ENCODE measurements around the gene SKAP1.
"Not testable (repeated sequence)": the region's sequence is repeated elsewhere in the genome, so short reads cannot be mapped to it uniquely, and the experiment has no call there.

The SKAP1 gene

GRCh38 chr17:48245465-48246033 lies 184.5 kb downstream of the SKAP1 start:
- not testable (repeated sequence) for DNase-seq (ENCODE audit: low read depth in 2 of 2)

DNA sequence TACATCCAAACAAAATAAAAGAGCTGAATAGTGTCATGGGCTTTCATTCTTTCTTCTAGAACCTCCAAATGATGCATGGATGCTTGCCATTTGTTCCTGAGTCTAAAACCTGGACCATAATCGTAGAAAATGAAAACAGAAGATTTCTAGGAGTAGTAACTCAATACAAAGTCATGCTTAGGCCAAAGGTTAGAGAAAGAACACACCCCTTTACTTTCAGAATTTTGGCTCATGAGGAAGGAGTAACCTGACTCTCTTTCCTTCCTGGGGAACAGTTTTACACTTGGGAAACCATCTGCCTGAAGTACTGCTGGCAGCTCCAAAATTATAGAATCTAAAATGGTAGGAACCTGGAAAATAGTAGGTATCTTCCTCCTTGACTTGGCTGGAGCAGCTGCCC lies 185.2 kb downstream of the SKAP1 start:
- no peak for DNase-seq (ENCODE audit: low read depth in 2 of 2)

DNA sequence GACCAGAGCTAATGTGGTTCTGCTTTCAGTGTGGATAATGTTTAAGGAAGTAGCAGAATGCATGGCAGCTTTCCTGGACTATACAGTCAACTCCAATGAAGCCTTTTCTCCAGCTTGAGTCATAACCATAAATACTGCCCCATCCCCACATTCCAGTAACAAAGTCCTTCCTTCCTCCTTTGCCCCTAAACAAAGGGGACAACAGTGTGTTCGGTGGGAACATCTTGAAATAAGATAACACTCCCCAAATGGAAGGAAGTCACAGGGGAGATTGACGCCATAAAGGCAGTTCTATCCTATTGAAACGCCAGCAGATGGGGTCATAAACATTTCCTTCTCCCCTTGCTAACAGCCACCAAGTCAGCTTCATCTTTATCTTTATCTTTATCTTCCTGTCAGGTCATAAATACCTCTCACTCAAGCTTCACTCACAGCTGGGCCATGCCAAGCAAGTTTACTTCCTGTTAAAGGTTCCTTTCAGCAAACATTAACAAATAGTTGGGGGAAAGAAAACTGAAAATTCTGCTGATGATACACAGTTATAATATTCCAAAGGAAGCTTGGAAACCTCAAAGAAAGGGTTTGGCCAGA lies 185.8 kb downstream of the SKAP1 start:
- DNase-seq (ENCODE audit: low read depth in 2 of 2), result no peak

- no peak for DNase-seq (ENCODE audit: low read depth in 2 of 2)
Measured at GRCh38 chr17:48241770-48242497, 188.1 kb downstream of the SKAP1 start.

GRCh38 chr17:48241131-48241591 lies 188.9 kb downstream of the SKAP1 start:
- no peak for DNase-seq (ENCODE audit: low read depth in 2 of 2)

DNA sequence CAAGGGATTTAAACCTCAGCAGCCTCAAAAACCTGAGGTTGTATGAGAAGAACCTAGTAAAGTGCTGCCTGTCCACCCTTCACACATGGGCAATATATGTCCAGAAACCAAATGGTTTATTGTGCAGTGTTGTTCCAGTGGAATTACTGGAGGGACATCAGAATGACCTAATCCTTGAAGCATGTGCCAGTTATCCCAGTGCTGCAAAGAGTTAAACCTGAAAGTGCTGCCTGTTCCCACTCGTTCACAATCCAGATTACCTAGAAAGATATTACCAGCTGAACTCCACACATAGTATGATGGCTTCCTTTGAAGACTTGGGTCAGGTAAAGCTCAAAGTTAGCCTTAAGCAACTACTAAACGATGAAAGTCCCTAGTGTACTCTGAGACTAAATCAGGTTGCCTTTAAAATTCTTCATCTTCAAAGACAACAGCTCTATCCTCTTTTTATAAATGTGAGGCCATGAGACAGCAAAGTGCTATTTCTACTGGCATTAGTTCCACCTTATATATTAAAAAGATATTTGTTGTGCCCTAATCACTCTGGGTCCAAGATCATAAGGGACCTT lies 189.4 kb downstream of the SKAP1 start:
- no peak for DNase-seq (ENCODE audit: low read depth in 2 of 2)

DNA sequence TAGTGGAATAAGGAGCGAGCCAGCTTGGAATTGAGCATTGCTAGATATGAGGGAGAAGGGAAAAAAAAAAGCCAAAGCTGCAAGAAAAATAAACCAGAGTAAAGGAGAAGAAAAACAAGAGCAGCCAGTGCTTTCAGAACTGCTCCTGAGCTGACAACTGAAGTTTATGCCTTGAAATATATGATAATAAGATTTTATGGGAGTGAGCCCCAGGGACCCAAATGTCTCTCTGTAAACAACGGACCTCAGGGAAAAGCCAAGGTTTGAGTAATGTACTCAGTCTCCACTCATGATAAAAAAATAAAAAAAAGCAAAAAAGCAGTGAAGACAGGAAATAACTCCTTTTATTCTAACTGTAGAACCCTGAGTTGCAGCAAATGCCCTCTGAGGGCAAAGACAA lies 189.9 kb downstream of the SKAP1 start:
- no peak for DNase-seq (ENCODE audit: low read depth in 2 of 2)

- DNase-seq (ENCODE audit: low read depth in 2 of 2), result no peak
Measured at GRCh38 chr17:48239603-48239995, 190.4 kb downstream of the SKAP1 start.

DNA sequence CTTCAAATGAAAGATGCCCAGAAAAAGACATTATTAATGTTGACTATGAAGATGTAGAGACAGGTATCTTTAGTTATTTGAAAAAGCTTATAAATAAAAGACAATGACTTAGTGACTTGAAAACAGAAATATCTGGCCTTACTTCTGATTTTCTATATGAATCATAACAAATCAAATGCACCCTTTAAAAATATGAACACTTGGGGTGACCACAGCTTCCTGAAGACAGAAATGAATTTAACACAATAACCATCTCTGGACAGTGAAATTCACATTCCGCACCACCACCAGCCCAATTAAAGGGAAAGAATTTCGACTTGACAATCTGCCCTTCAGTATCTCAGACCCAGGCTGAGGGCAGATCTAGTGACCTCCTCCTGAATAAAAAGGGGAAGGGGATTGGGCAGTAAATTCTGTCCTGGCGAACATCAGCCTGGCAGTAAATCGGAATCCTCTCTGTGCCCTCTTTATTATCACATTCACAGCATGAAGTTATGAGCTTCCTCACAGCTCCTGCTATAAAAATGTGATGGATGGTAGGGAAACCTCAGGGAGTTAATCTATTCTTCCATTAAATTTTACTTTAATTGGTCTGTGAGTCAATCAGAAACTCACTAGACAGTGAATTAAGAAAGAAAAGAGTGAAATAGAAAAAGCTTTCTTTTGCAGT lies 190.9 kb downstream of the SKAP1 start:
- DNase-seq (ENCODE audit: low read depth in 2 of 2), result no peak

DNA sequence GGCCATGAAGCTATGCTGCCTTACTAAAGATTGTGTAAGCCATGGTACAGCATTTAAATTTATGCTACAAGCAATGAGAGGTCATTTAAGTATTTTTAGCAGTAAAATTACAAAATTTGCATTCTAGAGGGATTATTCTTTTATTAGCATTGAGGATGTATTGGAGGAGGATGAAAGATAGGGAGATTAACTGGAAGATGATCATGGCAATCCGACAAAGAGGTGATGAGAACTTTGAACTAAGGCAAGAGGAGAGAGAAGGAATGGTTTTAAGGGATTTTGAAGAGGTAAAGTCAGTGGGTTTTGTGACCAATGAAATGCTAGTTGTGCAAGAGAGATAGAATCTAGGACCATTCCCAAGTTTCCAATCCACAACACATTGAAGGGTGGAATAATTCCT lies 192.6 kb downstream of the SKAP1 start:
- no peak for DNase-seq (ENCODE audit: low read depth in 2 of 2)

DNA sequence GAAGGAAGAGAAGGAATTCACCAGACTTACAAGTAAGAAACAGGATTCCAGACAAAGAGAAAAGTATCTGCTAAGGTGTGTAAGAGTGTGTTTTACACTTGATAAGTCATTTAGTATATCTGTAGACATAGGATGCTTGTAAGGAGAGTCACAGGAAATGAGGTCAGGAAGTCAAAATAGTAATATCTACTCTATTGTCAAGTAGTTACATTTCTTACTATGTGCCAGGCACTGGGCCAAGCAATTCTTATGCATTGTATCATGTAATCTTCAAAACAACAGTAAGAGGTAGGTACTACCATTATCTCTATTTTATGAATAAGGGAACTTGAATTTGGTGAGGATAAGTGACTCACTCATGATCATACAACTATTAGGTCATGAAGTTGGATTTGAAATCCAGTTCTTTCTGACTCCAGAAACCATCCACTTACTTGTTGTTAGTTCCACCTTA lies 193.3 kb downstream of the SKAP1 start:
- DNase-seq (ENCODE audit: low read depth in 2 of 2), result no peak

GRCh38 chr17:48234922-48235321 lies 195.1 kb downstream of the SKAP1 start:
- no peak for DNase-seq (ENCODE audit: low read depth in 2 of 2)

GRCh38 chr17:48231995-48232959 lies 197.7 kb downstream of the SKAP1 start:
- no peak for DNase-seq (ENCODE audit: low read depth in 2 of 2)

GRCh38 chr17:48229936-48230335 lies 200.1 kb downstream of the SKAP1 start:
- no peak for DNase-seq (ENCODE audit: low read depth in 2 of 2)

DNA sequence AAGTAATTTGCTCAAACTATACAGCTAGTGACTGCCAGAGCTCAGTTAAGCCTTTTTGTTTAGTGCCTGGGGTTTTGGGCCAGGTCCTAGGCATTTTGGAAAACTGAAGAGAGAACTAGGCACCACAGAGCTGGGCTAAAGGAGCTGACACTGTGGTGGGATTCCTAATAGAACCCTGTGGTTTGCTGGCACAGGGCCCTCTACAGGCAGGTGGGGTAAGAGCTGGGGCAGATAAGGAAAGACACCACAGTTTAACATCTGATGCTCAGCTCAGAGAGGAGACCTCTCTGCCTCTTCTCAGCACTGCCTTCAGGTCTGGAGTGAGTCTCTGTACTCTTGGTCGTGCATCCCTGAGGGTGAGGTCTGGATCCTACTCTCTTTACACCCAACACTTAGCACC lies 201.3 kb downstream of the SKAP1 start:
- no peak for DNase-seq (ENCODE audit: low read depth in 2 of 2)

DNA sequence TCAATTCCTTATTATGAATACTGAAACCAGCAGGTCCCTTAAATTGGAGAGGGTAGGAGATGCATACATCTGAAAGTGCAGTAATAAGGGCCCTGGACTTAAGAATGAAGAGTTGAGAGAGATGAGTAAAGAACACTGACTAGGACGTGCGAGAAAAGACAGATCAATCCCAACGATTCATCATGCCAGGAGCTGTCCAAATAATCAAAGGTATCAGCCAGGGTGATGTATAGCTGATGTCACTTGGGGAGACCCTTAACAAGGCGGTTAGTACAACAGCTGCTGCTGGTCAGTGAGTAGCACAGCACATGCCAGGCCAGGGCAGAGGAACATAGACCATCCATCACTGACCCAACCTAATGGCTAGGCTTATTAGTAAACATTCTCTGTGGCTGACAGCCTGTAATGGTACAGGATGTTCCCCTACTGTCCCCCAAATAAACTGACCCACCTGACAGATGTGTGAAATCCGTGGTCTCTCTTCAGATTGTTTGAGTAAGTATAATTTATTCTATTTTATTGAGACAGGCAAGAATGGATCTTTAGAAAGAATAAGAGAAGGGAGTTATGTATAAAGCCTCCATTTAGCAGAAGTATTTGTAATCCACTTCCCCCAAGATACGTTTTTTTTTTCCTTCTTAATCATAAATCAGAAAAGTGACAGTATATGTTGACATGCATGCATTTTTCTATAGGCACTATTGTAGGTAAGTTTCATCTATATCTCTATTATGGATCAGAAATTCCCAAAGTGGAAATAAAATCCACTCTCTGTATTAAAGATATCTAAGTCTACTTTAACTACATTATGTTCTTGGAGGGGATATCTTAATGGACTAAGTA lies 204.1 kb downstream of the SKAP1 start:
- DNase-seq (ENCODE audit: low read depth in 2 of 2), result no peak

DNA sequence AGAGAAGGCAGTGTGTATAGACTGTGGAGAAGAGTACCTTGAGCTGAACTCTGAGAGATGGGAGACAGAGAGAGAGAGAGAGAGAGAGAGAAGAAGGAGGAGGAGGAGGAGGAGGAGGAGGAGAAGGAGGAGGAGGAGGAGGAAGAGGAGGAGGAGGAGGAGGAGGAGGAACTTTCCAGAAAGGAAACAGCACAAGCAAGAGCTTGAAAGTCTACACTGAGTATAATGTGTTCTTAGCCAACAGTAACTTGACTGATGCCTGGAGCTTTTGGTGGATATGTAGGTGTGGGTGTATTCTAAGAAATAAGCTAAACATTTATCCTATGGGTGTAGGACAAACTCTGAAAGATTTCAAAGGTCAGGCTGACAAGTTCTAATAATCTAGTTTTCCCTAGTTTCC lies 206.1 kb downstream of the SKAP1 start:
- no peak for DNase-seq (ENCODE audit: low read depth in 2 of 2)

DNA sequence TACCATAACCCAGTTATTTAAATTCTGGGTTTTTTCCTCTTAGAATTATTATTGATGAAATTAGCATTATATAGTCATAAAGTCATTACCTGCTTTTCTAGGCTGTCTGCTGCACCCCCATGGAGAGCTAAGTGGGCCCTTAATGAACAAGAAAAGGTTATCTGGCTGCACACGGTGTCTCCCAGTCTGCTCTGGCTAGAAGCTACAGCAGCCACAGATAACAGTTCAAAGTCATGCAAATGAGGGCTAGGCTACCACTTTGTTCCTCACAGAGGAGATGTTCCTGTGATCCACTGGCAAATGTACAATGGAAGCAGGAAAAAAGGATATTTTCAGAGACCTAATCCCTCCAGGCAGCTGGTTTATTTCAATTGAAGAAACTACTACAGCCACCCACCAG lies 210.4 kb downstream of the SKAP1 start:
- no peak for DNase-seq (ENCODE audit: low read depth in 2 of 2)

- no peak for DNase-seq (ENCODE audit: low read depth in 2 of 2)
Measured at GRCh38 chr17:48215583-48216139, 214.4 kb downstream of the SKAP1 start.

DNA sequence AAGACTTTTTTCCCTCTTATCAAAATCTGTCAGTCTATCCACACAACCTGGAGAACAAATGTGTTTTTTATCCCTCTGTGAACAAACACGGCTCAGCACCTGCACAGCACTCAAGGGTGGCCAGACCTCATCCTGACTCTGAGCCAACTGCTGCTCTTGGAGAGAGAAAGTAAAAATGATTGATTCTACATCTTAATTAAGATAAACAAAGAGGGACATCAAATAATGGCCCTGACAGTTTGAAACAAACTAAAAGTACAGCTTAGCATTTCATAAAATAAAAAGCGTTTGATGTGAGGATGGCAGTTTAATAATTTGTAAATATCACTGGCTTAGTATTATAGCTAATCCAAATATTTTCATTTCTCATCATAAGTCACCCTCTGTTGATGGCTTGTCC lies 216.2 kb downstream of the SKAP1 start:
- no peak for DNase-seq (ENCODE audit: low read depth in 2 of 2)

All from stimulated activated CD8-positive, alpha-beta memory T cell treated with anti-CD3 and anti-CD28 coated beads, Interleukin-2, amount 100 ng/mL, for 1 hour (primary cell).